Cerebellar cortex (tissue), 1 donor: Measurements from ENCODE around the gene BAG5.

Experiments
- DNase-seq: peaks from one replicate; pipeline ENCODE4 v3.0.0-alpha.2; 2015; ENCODE audit warnings: low spot score

BAG5 gene

DNA sequence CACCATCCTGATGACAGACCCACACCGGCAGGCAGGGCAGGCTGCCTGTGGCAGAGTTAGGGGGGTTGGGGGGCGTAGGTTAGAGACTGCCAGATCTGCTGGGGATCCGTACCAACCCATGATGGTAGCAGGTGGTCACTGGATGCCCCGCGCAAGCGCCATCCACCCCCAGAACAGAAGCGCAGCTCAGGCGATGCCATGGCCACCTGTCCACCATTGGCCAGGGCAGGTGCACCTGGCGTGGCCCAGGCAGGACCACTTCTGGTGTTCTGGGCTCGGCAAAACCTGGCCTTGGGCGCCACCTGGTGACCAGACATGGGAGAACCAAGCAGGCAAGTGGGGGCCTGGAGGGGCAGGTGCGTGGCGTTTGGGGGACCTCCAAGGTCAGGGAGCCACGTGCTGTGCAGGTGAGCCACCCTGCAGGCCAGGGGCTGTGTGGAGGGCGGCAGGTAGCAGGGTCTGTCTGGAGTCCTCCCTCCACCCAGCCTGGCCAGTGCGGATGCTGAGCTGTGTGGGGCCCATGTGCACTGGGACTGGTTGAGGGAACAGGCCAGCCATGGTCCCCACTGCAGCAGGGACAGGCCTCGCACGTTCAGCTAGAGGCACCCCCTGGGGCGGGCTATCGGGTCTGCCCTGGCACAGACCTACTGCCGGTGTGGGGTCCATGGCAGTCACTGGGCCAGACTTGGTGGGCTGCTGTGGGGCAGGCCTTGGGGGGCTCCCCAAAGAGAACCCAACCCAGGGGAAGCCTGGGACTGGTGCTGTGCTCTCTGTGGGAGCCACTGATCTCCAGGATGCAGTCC lies 15.6 kb downstream of the BAG5 start:
- DNase-seq: peak; percentile 92

GRCh38 chr14:103545915-103546651 lies 16.4 kb downstream of the BAG5 start:
- no peak for DNase-seq

DNA sequence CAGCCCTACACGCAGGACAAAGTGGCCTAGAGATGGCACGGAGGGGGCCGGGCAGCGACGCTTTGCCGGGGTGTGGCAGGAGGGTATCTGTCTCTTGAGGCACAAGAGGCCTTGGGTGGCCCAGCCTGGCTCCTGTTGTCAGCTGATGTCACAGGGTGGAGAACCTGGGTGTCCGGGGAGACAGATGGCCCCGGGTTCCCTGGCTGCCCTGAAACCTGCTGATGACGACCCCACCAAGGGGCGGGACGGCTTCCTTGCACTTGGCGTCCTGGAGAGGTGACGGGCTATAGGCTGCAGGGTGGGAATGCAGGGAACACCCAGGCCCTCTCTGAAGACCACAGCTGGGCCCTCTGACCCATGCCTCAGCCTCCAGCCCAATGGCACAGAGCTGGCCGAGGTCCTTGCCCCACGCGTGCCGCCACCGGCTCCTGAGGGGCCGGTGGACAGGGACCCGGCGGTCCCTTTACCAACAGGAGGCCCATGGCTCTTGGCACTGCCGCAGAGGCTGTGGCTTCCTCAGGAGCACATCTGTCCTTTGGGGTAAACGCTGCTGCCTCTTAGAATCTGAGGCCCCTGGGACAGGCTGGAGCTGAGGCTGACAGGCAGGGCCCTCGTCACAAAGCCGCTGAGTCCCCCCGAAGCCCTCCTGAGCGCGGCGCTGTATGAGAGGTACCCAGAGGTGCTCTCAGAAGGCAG lies 17.1 kb downstream of the BAG5 start:
- no peak for DNase-seq

GRCh38 chr14:103544388-103545218 lies 17.9 kb downstream of the BAG5 start:
- DNase-seq: peak; percentile 85

- no peak for DNase-seq
These were observed 18.6 kb downstream of the BAG5 start for GRCh38 chr14:103543721-103544387.

DNA sequence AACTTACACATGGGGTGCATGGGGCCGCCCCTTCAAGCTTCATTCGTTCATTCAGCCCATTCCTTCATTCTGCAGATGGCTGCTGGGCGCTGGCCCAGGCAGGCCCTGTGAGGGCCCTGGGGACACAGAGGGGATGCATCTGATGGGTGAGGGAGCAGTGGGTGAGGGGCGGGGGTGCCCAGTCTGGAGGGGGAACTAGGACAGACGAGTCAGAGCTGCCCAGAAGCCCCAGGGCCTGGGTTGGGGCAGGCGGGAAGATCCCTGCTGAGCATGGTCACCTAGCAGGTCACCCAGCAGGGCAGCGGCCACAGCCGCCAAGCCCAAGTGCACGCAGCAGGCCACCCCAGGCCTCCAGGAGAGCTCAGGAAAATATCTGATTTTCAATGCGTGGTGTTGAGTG lies 19.3 kb downstream of the BAG5 start:
- no peak for DNase-seq

GRCh38 chr14:103542605-103543088 lies 19.8 kb downstream of the BAG5 start:
- no peak for DNase-seq

GRCh38 chr14:103541709-103542604 lies 20.5 kb downstream of the BAG5 start:
- DNase-seq: no peak

- DNase-seq: no peak
These were observed 21.4 kb downstream of the BAG5 start for GRCh38 chr14:103540821-103541708.

DNA sequence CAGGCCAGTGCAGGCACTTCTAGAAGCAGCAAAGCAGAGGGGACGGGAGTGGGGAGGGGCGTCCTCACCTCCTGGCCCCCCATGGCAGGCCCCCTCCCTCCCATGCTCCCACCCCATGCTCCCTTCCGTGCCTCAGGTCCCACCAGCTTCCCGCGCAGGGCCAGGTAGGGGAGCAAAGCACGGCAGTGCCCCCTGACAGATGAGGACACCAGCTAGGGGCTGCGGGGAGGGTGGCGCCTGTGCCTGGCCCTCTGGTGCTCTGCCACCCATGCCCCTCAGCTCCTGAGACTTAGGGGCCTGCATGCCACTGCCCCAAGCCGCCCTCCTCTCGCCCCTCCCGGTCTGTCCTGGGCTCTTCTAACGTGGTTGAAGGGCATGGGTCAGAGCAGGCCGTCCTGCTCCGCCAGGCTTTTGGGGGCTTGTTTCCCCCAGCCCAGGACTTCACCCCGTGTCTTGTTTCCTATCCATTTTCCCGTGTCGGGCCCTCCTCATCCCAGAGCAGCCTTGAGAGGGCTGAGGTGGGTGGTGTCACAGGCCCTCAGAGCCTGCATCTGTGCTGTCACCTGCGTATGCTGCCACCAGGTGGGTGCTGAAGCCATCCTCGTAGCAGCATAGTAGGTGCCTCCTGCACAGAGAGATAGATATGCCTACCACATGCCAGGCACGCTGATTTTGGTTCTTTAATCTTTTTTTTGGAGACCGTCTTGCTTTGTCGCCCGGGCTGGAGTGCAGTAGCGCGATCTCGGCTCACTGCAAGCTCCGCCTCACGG lies 23.2 kb downstream of the BAG5 start:
- peak; percentile 46 for DNase-seq

GRCh38 chr14:103538291-103539055 lies 24.0 kb downstream of the BAG5 start:
- peak; percentile 69 for DNase-seq

DNA sequence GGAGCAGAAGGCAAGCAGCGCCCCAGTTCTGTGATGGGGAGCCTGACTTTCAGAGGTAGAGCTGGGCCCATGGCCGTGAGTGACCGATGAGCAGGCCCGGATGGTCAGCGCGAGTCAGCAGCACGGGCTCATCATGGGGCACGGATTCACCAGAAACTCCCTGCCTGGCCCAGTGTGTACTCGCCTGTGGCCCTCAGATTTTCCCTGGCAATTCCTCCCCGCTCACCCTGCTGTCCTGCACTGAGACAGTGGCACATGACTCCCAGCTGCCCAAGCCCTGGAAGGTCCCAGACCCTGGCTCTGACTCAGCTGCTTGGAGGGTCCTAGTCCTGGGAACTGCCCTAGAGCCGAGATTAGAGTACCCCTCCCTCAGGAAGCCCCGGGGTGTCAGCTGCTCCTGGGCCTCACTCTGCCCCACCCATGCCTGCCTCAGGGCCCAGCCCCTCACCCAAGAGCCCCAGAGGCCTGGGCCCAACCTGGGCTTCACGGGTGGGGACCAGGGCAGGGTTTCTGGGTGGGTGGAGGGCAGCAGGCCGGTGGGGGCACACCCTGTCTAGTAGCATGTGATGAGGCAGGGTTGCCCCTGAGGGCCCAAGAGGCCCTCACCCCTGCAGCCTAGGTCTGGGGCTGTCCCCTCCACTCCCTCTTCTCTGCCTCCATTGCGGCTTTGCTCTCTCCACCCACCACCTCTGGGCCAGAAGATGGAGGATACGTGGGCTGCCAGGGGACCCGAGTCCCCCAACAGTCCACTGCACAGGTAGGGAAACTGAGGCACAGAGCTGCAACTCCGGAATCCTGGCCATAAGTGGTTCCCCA lies 25.1 kb downstream of the BAG5 start:
- DNase-seq: no peak

DNA sequence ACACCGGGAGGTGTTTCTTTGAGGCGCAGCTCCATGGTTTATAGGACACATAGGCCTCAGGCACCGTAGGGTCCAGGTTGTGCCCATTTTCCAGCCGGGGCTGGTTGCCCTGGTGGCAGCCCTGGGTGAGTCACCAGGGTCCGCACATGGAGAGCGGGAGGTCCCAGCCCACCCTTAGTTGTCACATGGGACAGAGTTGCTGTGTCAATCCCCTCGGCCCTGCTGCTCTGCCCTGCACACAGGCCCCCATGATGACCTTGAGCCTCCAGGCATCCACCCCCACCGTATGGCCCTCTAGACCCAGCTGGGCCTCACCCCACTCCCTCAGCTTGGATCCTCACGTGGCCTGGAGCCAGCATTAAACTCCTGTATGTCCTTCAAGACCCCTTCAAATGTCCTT lies 25.8 kb downstream of the BAG5 start:
- no peak for DNase-seq

DNA sequence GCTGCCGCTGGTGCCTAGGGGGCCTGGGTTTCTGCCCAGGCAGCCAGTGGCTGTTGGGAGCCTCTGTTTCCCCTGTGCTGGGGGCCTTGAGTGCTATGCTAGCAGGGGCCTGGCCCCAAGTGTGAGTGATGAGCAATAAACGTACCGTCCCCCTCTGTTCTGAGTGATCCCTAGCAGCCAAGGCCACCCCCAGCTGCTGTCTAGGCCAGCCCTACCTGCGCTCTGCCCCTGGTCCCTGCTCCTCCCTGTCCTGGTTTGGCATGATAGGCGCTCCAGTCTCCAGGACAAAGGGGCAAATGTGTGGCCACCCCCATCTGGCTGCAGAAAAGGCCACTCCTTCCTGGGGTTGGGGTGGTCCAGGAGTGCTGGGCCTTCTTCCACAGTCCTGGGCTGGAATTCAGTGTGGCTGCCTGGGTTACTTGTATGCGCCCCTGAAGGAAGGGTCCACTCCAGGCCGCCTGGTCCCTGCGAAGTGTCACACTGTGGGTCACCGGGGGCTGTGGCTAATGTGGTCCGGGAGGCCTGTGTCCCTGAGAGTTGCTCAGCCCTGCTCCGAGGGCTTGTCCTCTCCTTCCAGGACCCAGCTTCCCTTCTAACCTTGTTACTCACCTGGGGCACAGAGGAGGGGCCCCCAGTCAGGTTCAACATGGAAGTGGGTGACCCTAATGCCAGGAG lies 26.4 kb downstream of the BAG5 start:
- DNase-seq: no peak

- DNase-seq: no peak
These were observed 27.2 kb downstream of the BAG5 start for GRCh38 chr14:103535081-103535890.
